GM12891 (cell line): Measurements from ENCODE around the gene SHC4.

Source experiments
- DNase-seq: peaks from one replicate; pipeline ENCODE4 v3.0.0; 2011; ENCODE audit warnings: low spot score; ENCODE audit not compliant: insufficient read length
- FAIRE-seq: peaks from 2 replicates; lab custom pipeline; 2011; peaks lifted over from hg19 to GRCh38; lab: Jason Lieb, UNC
- PAX5 ChIP-seq: IDR thresholded peaks from 2 replicates; pipeline ENCODE4 v1.6.1; 2011; ENCODE audit warnings: low read length, moderate library complexity, mild to moderate bottlenecking; ENCODE audit not compliant: insufficient read depth, severe bottlenecking
- POLR2A ChIP-seq: IDR thresholded peaks from 2 replicates; pipeline ENCODE4 v1.6.1; 2011; ENCODE audit warnings: low read depth, low read length, control low read depth
- POLR2AphosphoS5 ChIP-seq: IDR thresholded peaks from 2 replicates; pipeline ENCODE4 v1.6.1; 2011; ENCODE audit warnings: low read depth, low read length, control low read depth
- POU2F2 ChIP-seq: IDR thresholded peaks from 2 replicates; pipeline ENCODE4 v1.6.1; 2011; ENCODE audit warnings: low read depth, mild to moderate bottlenecking, control low read depth, low read length, moderate library complexity
- SPI1 ChIP-seq: IDR thresholded peaks from 2 replicates; pipeline ENCODE4 v1.6.1; 2011; ENCODE audit warnings: low read depth, low read length, control low read depth
- TAF1 ChIP-seq: IDR thresholded peaks from 2 replicates; pipeline ENCODE4 v1.6.1; 2011; ENCODE audit warnings: low read depth, low read length, control low read depth

The SHC4 gene

DNA sequence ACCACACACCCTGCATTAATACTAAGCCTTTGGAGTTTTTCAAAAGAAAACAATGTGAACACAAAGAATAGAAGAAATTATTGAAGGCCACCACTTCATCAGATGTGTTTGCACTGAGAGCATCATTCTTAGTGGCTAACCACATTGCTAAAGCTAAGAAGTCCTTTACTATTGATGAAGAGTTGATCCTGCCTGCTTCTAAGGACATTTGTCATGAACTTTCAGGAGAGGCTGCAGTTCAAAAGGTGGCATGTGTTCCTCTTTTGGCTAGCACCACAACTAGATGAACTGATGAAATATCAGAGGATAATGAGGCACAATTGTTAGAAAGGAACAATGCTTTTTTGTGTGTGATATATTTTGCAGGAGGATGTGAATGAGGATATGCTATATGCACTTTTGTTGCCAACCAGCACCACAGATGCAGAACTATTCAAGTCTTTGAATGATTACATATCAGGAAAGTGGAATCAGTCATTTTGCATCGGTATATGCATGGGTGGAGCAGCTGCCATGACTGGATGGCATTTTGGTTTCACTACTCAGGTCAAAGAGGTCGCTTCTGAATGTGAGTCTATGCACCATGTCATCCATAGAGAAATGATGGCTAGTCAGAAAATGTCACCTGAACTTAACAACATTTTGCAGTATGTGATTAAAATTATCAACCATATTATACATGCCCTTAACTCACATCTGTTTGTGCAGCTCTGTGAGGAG is 88.3 kb downstream of the SHC4 start:
- TF ChIP-seq POU2F2, result no peak
- TF ChIP-seq TAF1, result no peak
- TF ChIP-seq POLR2AphosphoS5, result no peak
- no peak for TF ChIP-seq SPI1
- TF ChIP-seq POLR2A, result no peak
- no peak for TF ChIP-seq PAX5
- FAIRE-seq (no peak), DNase-seq (no peak)

DNA sequence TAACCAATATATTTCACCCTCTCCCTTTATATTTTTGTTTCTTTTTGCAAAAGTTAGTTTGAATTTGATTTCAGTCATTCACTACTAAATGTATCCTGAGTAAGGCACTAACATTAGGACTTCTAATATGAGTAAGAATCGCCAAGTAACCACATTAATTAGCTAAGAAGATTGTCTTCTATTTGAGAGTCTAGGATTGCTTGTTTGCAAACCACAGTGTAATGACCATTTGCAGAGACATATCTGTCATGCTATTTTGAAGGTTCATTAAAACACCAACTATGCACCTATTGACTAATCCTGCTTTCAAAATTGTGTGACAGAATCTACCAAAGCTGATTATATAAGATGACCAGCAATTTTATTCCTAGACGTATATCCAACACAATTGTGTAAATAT is 91.1 kb downstream of the SHC4 start:
- TF ChIP-seq SPI1, result no peak
- TF ChIP-seq PAX5, result no peak
- TF ChIP-seq POLR2A, result no peak
- no peak for TF ChIP-seq POLR2AphosphoS5
- no peak for TF ChIP-seq POU2F2
- TF ChIP-seq TAF1, result no peak
- no peak for FAIRE-seq
- DNase-seq, result no peak

DNA sequence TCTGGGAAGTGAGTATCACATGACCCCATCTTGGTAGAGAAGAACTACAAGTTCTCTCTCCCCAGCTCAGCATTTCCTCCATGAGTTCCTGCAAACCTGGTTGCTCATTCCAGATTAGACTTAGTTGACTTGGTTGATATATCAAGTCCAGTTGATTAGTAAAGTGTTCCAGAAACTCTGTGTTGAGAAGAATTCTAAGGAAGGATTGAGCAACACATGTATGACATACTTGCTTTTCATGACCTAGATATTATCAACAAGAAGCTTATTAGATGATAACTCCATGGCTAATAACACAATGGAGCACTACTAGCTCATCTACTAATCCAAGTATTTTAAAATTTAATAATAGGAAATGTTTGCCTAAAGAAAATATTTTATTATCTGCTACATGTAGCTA is 92.2 kb downstream of the SHC4 start:
- no peak for FAIRE-seq
- TF ChIP-seq TAF1, result no peak
- TF ChIP-seq SPI1, result no peak
- TF ChIP-seq POLR2AphosphoS5, result no peak
- TF ChIP-seq PAX5, result no peak
- TF ChIP-seq POLR2A, result no peak
- no peak for TF ChIP-seq POU2F2
- DNase-seq, result no peak

DNA sequence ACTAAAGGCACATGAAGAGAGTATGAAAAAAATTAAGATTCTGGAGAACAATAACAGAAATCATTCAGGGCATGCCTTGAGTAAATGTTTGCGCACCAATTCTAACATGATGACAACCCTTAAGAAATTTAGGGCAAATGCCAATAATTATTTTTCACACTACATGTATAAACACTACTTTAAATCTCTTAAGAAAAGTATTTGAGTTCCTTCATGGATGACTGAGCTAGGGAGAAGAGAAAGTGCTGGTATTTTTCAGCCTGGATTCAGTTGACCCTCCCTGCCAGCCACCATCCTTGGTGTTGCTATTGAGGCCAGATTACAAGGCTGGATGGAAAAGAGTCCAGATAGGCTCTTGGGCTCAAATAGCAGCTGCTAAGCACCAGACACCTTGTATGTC is 93.8 kb downstream of the SHC4 start:
- DNase-seq (no peak), FAIRE-seq (no peak)
- TF ChIP-seq POLR2A, result no peak

DNA sequence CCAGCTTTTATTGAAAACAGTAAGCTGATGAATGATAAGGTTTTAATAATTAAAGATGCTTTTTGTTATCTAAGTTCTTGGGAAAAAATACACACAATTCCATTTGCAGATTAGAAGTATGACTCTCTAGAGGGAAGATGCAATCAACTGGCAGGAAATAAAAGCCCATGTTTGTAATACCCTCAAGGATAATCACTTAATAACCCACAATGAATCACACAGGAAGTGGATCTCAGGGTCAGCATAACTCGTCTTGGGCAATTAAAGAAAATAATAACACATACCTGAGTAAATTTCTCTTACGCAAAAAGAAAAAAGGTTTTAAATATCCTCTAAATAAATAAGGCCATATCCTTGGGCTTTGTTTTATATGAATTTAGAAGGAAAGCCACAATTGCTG is 95.2 kb downstream of the SHC4 start:
- TF ChIP-seq POLR2A (no peak), POU2F2 (no peak), POLR2AphosphoS5 (no peak), SPI1 (no peak), PAX5 (no peak), TAF1 (no peak)
- no peak for FAIRE-seq
- no peak for DNase-seq

DNA sequence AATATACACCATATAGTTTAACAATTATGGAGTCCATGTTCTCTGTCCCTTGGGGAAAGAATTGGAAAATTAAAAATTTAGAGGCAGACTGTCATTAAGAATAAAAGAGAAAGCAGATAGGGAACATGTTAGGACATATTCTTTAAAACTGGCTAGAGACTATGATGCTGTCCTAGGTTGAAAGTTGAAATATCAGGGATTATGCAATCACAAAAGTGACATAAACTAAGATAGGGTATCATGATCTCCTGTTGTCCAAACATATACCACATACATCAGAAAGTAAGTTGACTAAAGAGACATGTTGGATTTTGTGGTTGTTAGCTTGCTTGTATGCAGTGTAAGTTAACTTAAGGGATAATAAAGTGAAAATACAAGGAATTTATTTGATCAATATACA is 95.7 kb downstream of the SHC4 start:
- DNase-seq, result no peak
- TF ChIP-seq POLR2AphosphoS5 (no peak), SPI1 (no peak), POLR2A (no peak), POU2F2 (no peak), TAF1 (no peak), PAX5 (no peak)
- no peak for FAIRE-seq

DNA sequence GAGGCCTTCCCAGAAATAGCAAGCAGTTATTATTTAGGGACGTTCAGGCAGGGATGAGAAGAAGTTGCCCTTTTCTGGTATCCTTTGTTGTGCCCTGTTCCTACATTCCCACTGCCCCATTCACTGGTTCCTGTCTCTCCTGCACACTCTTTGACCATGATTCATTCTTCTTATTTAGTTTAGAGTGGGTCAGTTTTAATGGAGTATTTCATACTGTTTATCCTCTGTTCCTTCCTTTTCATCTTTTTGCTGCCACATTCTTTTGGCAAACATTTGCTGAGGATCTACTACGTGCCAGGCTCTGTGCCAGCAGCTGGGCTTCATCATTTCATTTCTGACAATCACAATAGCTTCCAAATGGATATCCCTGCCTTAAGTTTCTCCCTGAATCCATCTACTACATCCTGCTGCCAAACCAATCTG is 97.6 kb downstream of the SHC4 start:
- FAIRE-seq (no peak), DNase-seq (no peak)
- TF ChIP-seq POLR2A, result no peak
- no peak for TF ChIP-seq POLR2AphosphoS5
- TF ChIP-seq POU2F2, result no peak
- no peak for TF ChIP-seq SPI1
- no peak for TF ChIP-seq TAF1
- no peak for TF ChIP-seq PAX5

DNA sequence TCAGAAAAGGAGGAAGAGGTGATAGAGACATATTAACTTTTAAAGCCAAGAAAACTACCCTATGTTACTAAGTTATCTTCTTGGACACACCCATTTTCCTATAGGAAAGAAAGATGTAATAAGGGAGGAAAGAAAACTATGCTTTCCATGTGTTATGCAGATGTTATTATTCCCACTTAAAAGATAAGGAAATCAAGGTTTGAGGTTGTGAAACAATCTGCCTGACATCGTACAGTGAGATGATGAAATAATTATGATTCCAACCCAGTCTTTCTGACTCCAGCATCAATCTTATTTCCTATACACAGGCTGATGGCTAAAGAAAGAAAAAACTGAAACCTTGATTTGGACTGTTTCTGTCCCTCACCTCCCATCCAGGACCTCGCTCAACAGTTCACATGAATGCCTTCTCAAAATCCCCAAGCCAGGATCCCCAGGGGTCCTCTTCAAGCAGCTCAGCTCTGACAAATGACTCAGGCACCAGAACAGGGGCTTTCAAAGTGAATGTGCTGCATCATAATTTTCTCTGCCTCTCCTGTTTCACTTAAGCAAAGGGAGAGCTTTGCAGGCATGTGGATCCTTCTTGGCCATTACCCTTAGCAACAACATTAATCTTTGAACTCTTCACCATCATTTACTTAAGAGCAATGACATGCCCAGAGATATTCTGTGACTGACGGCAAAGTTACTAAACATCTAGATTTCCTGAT is 98.2 kb downstream of the SHC4 start:
- DNase-seq, result no peak
- FAIRE-seq, result no peak
- TF ChIP-seq POLR2AphosphoS5 (no peak), SPI1 (no peak), TAF1 (no peak), POLR2A (no peak), POU2F2 (no peak), PAX5 (no peak)

DNA sequence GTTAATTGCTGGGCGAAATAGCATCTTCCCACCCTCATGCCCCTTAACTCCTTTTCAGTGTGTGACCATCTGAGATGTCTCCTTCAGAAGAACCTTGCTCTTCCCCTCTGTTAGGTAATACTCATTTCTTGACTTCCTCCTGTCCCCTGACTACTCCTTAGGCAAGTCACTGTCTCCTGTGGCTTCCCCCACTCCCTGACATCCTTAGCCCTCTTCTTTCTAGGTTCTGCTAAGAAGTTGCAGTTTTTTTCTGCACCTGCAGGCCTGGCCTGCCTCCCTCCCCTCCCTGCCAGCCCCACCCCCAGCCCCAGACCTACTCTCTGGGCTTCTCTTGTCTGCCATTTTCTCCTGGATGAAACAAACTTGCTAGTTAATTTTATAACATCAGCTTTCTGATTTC is 101.0 kb downstream of the SHC4 start:
- DNase-seq, result no peak
- TF ChIP-seq POU2F2, result no peak
- TF ChIP-seq SPI1, result 0 out of 2 replicates have a peak, but pooled peaks have one; percentile 8
- no peak for FAIRE-seq

DNA sequence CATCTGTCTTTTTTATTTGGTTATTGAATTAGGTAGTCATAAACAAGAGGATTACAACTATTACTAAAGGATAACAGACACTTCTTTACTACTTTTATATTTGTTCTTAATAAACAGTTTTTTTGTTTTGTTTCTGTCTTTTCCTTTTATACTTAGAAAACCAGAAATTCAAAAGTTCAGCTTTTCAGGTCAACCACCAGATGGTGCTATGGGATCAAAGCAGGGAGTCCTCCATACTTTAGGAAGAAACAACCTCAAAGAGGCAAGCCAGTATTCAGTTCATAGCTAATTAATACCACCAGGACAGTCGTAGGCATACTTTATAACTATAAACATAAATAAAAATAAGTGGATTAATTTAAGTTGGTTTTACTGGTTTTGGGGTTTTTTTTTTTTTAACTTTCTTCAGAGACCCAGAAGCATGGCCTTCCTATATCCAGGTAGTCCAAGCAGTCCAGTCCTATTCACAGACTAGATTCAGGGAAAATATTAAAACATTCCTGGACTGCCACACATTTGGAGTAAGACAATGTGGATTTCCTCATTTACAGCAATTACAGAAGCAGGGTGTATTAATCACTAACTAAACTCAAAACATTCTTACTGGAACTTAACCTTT is 101.8 kb downstream of the SHC4 start:
- DNase-seq, result peak; percentile 29
- TF ChIP-seq POLR2A (no peak), TAF1 (no peak), POU2F2 (no peak), POLR2AphosphoS5 (no peak)
- peak; percentile 40 for FAIRE-seq
